Kidney capillary endothelial cell (primary cell): ENCODE measurements around the gene UBE2E2.

ENCODE experiments used
- DNase-seq: peaks from one replicate; pipeline ENCODE4 v3.0.0-alpha.2; 2018; ENCODE audit warnings: low spot score

UBE2E2 gene

GRCh38 chr3:23537101-23537551 lies 334.0 kb downstream of the UBE2E2 start:
- DNase-seq = no peak

DNA sequence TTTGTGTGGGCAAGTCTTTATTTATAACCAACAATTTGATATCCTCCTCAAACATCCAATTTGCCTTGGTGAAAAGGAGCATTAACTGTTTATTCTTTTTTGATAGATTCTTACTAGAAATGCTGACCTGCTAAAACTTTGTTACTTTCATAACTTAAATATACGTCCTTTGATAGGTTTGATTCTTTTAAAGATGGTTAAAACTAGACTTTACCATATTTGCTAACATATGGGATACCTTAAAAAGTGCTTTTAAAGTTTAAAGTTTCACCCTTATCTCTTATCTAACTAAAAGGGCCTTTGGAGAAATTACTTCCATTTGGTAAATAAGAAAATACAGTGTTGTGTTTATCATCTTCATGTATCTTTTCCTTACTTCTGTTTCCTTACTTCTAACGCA lies 336.1 kb downstream of the UBE2E2 start:
- no peak for DNase-seq

DNA sequence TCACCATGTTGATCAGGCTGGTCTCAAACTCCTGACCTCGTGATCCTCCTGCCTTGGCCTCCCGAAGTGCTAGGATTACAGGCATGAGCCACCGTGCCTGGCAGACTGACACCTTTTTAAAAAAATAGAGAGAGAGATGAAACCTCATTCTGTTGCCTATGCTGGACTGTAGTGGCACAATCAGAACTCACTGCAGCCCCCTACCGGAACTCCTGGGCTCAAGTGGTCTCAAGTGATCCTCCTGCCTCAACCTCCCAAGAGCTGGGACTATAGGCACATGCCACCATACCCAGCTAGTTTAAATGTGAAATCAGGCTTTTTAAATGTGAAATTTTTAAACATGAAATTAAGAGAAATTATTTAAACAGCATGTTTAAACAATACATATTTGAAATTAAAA lies 337.5 kb downstream of the UBE2E2 start:
- no peak for DNase-seq

- no peak for DNase-seq
These were observed 339.0 kb downstream of the UBE2E2 start for GRCh38 chr3:23542079-23542478.

DNA sequence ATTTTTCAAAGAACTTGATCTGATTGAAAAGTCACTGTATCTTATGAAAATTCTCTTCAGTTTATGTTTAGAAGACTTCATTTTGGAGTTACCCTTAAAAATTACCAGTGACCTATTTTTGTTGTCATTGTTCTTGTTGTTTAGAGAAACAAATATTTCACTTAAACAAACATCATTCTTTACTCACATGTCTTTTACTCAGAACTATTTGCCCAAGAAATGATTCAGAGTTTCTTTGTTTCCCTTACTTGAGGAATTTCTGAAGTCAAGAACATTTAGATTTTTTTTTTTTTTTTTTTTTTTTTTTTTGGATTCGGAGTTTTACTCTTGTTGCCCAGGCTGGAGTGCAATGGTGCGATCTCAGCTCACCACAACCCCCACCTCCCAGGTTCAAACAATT lies 343.1 kb downstream of the UBE2E2 start:
- no peak for DNase-seq

- no peak for DNase-seq
These were observed 345.0 kb downstream of the UBE2E2 start for GRCh38 chr3:23547905-23548650.

DNA sequence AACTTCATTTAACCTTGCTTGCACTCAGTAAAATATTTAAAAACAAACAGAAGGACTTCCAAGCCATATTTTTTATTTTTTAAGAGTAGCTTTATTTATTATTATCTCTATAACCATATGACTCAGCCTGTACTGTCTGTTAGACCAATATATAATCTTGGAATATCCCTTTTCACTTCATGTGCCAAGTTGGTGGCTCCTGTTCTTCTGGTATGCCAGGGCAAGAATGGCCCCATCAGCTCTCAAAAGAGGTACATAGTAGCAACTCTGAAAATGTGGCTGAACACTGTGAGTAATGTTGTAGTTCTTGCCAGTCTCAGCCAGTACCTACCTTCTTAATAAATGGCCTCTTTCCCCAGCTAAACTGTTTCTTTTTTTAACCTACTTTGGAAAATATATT lies 345.6 kb downstream of the UBE2E2 start:
- no peak for DNase-seq

GRCh38 chr3:23549148-23549910 lies 346.2 kb downstream of the UBE2E2 start:
- no peak for DNase-seq

DNA sequence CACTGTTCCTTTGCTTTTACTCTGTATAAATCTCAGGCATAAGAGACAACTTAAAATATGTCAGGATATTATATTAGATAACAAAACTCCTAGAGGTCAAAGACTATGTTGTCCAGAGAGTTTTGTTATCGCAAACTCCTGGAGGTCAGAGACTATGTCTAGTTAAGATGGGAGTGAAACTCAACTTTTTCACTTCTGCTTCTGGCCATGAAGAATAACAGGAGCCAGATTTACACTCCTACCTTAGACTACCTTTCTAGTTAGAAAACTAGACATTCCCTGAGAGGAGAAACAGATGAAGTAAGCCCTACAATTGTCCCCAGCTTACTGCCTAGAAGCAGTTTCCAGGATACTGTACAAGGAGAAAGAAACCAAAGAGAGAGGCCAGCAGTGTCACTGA lies 347.3 kb downstream of the UBE2E2 start:
- no peak for DNase-seq

GRCh38 chr3:23552506-23552905 lies 349.4 kb downstream of the UBE2E2 start:
- no peak for DNase-seq

DNA sequence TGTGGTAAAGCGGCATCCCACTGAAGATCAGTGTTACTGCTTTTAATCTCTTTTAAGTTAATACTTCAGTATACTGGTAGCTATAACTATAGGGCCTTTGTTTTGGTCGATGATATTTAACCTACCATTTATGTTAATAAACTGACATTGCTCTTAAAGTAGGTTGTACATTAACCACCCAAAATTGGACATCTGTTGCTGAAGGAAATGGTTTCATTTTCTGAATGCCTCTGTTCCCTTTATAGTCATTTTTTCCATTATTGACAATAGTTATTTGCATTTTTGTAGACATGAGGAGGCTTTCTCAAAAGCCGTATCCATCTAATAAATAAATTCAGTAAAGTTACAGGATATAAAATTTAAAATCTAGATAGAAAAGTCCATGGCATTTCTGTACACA lies 350.2 kb downstream of the UBE2E2 start:
- no peak for DNase-seq

DNA sequence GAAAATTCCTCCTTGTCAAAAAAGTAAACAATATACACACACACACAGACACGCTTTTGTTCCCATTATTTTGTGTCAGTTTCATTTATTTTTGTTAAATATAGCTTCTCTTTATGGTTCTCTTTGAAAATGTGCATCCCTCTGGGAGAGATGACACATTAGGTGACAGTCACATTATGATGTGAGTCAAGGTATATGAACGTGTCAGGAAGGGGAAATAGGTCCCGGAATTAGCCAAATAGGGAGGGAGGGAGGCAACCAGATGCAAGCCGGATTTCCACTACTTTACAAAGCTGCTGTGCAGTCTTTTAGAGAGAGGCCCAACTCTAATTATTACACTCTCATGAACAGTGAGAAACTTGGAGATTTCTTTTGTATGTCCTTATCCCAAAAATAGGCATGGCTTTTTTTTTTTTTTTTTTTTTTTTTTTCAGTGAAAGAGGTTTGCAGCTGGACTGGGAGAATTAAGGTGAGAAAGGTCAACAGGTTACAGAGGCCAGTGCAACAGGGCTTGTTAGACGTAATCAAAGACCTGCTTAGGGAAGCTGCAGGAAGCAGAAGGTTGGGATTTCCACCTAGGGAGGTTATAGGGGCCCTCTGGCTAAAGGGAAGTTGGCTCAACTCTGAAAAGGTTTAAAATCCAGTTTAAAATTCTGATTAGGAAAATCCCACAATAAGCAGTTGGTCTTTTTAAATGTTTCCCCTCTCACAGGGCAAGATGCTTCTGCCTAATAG lies 362.1 kb downstream of the UBE2E2 start:
- DNase-seq = peak; percentile 76

- no peak for DNase-seq
These were observed 363.4 kb downstream of the UBE2E2 start for GRCh38 chr3:23566499-23566898.

DNA sequence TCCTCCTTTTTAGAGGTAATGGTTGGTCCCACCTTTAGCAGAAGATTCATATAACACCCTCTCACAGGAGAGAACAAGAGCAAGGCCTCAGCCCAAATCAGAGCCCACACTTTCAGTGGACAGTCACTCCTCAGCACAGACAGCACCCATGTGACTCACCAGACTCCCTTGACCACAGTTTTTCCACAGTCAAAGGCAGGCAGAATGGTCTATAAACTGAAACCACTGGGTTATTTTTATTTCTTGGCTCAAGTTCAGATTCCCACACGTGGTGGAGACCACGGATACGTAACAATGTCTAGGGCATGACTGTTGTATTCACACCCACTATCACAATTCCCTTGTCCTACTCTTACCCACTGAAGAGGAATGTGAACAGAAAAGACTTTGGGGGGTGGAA lies 364.8 kb downstream of the UBE2E2 start:
- peak; percentile 63 for DNase-seq

GRCh38 chr3:23573827-23574226 lies 370.7 kb downstream of the UBE2E2 start:
- no peak for DNase-seq

DNA sequence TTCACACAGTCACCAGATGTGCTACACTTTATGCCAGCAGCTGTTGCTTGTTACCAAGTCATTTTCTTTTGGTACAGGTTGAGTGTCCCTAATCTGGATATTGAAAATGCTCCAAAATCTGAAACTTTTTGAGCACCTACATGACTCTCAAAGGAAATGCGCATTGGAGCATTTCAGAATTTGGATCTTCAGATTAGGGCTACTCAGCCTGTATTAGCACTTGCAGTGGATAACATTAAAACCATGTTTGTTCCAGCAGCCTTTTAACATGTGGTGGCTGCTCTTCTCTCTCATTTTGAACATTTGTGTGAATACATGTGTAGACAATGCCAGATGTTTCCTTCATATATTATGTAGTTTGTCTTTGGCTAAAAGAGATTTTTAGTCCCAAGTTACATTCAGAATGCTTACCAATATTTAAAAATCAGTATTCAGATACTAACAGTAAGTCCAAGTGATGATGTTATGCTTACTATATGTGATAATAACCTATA lies 371.7 kb downstream of the UBE2E2 start:
- DNase-seq = no peak

DNA sequence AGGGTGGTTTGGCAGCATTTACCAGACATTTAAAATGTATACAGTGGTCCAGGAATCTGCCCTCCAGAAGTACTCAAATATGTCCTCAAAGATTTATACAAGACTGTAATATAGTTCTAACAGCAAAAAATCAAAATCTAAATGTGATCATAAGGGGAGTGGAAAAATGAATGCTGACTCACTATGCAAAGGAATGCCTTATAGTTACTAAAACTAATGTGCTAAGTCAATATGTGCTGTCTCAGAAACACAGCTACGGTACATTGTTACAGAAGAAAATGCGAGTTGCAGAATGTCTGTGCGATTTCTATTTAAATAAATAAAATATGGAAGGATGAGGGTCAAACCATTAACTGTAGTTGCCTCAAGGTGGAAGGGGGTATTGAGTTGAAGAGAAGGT lies 372.6 kb downstream of the UBE2E2 start:
- no peak for DNase-seq

GRCh38 chr3:23576379-23576959 lies 373.3 kb downstream of the UBE2E2 start:
- no peak for DNase-seq

- DNase-seq = no peak
These were observed 377.1 kb downstream of the UBE2E2 start for GRCh38 chr3:23580096-23580713.

DNA sequence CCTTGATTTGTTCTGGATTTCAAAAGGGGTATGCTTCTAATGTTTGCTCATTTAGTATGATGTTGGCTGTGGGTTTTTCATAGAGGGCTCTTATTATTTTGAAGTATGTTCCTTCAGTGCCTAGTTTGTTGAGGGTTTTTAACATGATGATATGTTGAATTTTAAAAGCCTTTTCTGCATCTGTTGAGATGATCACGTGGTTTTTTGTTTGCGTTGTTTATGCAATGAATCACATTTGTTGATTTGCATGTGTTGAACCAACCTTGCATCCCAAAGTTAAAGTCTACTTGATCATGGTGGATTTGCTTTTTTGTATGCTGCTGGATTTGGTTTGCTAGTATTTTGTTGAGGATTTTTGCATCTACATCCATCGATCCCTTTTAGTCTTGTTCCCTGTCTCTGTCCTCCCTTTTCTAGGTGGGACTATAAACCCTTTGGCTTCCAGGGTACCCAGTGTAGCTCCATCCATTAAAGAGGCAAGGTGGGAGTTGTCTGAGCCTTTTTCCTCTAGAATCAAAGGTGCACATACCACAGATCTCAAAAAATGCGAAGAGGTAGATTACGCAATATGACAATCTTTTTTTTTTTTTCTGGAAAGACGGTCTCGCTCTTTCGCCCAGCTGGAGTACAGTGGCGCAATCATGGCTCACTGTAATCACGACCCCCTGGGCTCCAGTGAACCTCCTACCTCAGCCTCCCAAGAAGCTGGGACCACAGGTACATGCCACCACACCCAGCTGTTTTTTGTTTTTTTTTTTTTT lies 381.0 kb downstream of the UBE2E2 start:
- DNase-seq = no peak

DNA sequence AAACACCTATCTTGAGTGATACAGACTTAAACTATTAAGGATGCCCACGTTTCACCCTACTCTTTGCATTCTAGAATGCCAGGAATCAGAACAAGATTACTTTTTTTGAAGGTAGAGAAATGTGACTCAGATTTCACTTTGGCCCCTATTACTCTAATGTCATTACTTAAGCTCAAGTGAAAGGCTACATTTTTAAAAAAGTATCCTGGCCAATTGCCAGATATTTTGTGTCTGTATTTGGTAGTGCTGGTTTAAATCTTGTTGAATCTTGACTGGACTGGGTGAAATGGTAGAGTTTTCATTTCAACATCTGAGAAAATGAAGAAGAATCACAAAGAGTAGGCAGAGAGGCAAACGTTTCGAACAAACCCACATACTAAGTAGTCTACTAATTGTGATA lies 384.4 kb downstream of the UBE2E2 start:
- no peak for DNase-seq
